ENCODE results near the gene ECI1. TPM values are rescaled to one million over a fixed set of nuclear protein-coding genes. Genes with fewer than 3 reads are reported as not detected.
"Not testable (repeated sequence)": the region's sequence is repeated elsewhere in the genome, so short reads cannot be mapped to it uniquely, and the experiment has no call there.

ECI1 gene
- total RNA-seq, 1 experiment from 2014 or later, result 140 TPM

- Histone ChIP-seq H4K20me1 (ENCODE audit: insufficient read depth) (peaks cover 33% of the 10 kb centered on the region; the same call in 1 of the 2 replicates), H3K79me2 (ENCODE audit: insufficient read depth, low read length) (peaks cover 60% of the 10 kb centered on the region), H3K4me3 (replicated peaks in 1 of 2; ENCODE audit: low read depth in 1 of 2, low read length in 2 of 2) (peak overlapping the region; percentile 81 to 90), H3K4me2 (ENCODE audit: low read length) (peak overlapping the region; percentile 94), H3K9ac (ENCODE audit: low read length) (peak overlapping the region; percentile 94), H3K4me1 (ENCODE audit: control insufficient read depth in 1 of 2, insufficient read depth in 2 of 2, low read length in 2 of 2) (peaks cover 15 to 21% of the 10 kb centered on the region in 2 experiments; a peak in 3 of 4 replicates), H3K36me3 (ENCODE audit: control insufficient read depth in 1 of 2, insufficient read depth in 2 of 2, low read length in 2 of 2) (peaks cover 9 to 33% of the 10 kb centered on the region in 2 experiments), H3K27ac (ENCODE audit: low read depth, low read length) (peak overlapping the region; percentile 91)
- CTCF ChIA-PET; H3K9me2 ChIP-seq (ENCODE audit: insufficient read depth); H3K9me3 ChIP-seq (ENCODE audit: control insufficient read depth in 1 of 2, insufficient read depth in 1 of 2, low read depth in 1 of 2, low read length in 2 of 2); H3K27me3 ChIP-seq (ENCODE audit: insufficient read depth, low read length); BruUV-seq (replicated peaks); RAD21 ChIA-PET (ENCODE audit: low non-redundant PET in 1 of 2, low total read pairs in 2 of 2, uncharacterized antibody in 2 of 2, unreplicated experiment in 2 of 2); POLR2A ChIA-PET; DNase-seq (ENCODE audit: low read depth, low spot score); H2AFZ ChIP-seq (ENCODE audit: low read depth, low read length, poor library complexity, severe bottlenecking): not testable (repeated sequence)
- intact Hi-C loops (cut with micrococcal nuclease), result loop anchor here (10.0 kb wide), 2 partner anchors 157 to 237 kb away; partner anchors contain the start of gene CCNF
- ATAC-seq, result peak; percentile 71
These were observed 16.1 kb upstream of the ECI1 start for GRCh38 chr16:2267505-2267912.

- peaks cover 34% of the 10 kb centered on the region; the same call in 1 of the 2 replicates for H4K20me1 ChIP-seq (ENCODE audit: insufficient read depth)
- POLR2A ChIA-PET; H3K9me3 ChIP-seq (ENCODE audit: control insufficient read depth in 1 of 2, insufficient read depth in 1 of 2, low read depth in 1 of 2, low read length in 2 of 2); ATAC-seq; H2AFZ ChIP-seq (ENCODE audit: low read depth, low read length, poor library complexity, severe bottlenecking); H3K9me2 ChIP-seq (ENCODE audit: insufficient read depth); RAD21 ChIA-PET (ENCODE audit: low non-redundant PET in 1 of 2, low total read pairs in 2 of 2, uncharacterized antibody in 2 of 2, unreplicated experiment in 2 of 2); CTCF ChIA-PET; H3K27me3 ChIP-seq (ENCODE audit: insufficient read depth, low read length); DNase-seq (ENCODE audit: low read depth, low spot score): not testable (repeated sequence)
- peak overlapping the region; percentile 94 for H3K9ac ChIP-seq (ENCODE audit: low read length)
- peak overlapping the region; percentile 81 to 90 for H3K4me3 ChIP-seq (replicated peaks in 1 of 2; ENCODE audit: low read depth in 1 of 2, low read length in 2 of 2)
- BruUV-seq (replicated peaks), result TSS peak; percentile 54
- peak overlapping the region; percentile 94 for H3K4me2 ChIP-seq (ENCODE audit: low read length)
- H3K27ac ChIP-seq (ENCODE audit: low read depth, low read length), result peak overlapping the region; percentile 91
- H3K36me3 ChIP-seq (ENCODE audit: control insufficient read depth in 1 of 2, insufficient read depth in 2 of 2, low read length in 2 of 2), result peaks cover 15 to 39% of the 10 kb centered on the region in 2 experiments
- intact Hi-C loops (cut with micrococcal nuclease), result loop anchor here (10.0 kb wide), 2 partner anchors 158 to 238 kb away; partner anchors contain the start of gene CCNF
- peaks cover 15 to 21% of the 10 kb centered on the region in 2 experiments; a peak in 3 of 4 replicates for H3K4me1 ChIP-seq (ENCODE audit: control insufficient read depth in 1 of 2, insufficient read depth in 2 of 2, low read length in 2 of 2)
- peaks cover 66% of the 10 kb centered on the region for H3K79me2 ChIP-seq (ENCODE audit: insufficient read depth, low read length)
These were observed 15.5 kb upstream of the ECI1 start for GRCh38 chr16:2266887-2267286.

DNA sequence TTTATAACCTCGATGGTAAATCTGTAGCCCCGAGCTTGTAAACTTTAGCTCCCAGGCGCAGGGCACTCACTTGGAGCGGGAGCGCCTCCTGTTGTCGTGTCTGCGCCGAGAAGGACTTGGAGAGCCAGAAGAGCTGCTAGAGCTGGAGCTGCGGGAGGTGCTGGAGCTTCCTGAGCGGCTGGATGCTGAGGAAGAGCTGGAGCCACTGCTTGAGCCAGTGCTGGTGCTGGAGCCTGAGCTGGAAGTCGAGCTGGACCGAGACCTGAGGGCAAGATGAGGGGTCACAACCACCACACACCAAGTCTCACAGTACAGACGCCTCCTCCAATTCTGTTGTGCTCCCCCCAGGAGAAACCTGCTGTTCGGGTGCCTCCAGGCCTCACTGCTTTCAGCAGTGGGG lies 11.6 kb upstream of the ECI1 start:
- DNase-seq (ENCODE audit: low read depth, low spot score); H3K4me2 ChIP-seq (ENCODE audit: low read length); ATAC-seq; H3K9me2 ChIP-seq (ENCODE audit: insufficient read depth); H3K27ac ChIP-seq (ENCODE audit: low read depth, low read length); CTCF ChIA-PET; H2AFZ ChIP-seq (ENCODE audit: low read depth, low read length, poor library complexity, severe bottlenecking); H3K4me3 ChIP-seq (replicated peaks in 1 of 2; ENCODE audit: low read depth in 1 of 2, low read length in 2 of 2); RAD21 ChIA-PET (ENCODE audit: low non-redundant PET in 1 of 2, low total read pairs in 2 of 2, uncharacterized antibody in 2 of 2, unreplicated experiment in 2 of 2); H3K9ac ChIP-seq (ENCODE audit: low read length); H3K9me3 ChIP-seq (ENCODE audit: control insufficient read depth in 1 of 2, insufficient read depth in 1 of 2, low read depth in 1 of 2, low read length in 2 of 2); H3K4me1 ChIP-seq (ENCODE audit: control insufficient read depth in 1 of 2, insufficient read depth in 2 of 2, low read length in 2 of 2); H3K27me3 ChIP-seq (ENCODE audit: insufficient read depth, low read length); BruUV-seq (replicated peaks): not testable (repeated sequence)
- H3K36me3 ChIP-seq (ENCODE audit: control insufficient read depth in 1 of 2, insufficient read depth in 2 of 2, low read length in 2 of 2), result peaks cover 40 to 70% of the 10 kb centered on the region in 2 experiments
- H3K79me2 ChIP-seq (ENCODE audit: insufficient read depth, low read length), result peaks cover 98% of the 10 kb centered on the region
- POLR2A ChIA-PET, result interaction anchor here (0.6 to 2.8 kb wide), 4 partner anchors 9 to 275 kb away, joined by 3 to 9 read pairs (median 6); partner anchors contain the start of genes ECI1, PDPK1 and TEDC2
- peaks cover 34% of the 10 kb centered on the region; the same call in 1 of the 2 replicates for H4K20me1 ChIP-seq (ENCODE audit: insufficient read depth)
- intact Hi-C loops (cut with micrococcal nuclease), result loop anchor here (10.0 kb wide), 2 partner anchors 162 to 242 kb away; partner anchors contain the start of gene CCNF

Measured in HCT116 (cell line).